ENCODE measurements around the gene KRTAP1-3. TPM values are rescaled to one million over a fixed set of nuclear protein-coding genes. Genes with fewer than 3 reads are reported as not detected.
"Not testable (repeated sequence)": the region's sequence is repeated elsewhere in the genome, so short reads cannot be mapped to it uniquely, and the experiment has no call there.

Gene KRTAP1-3
- total RNA-seq, 1 donor from 2014 or later = not detected

- FAIRE-seq = no peak
- DNase-seq (ENCODE audit: low spot score in 2 of 2) = no peak
Measured at GRCh38 chr17:41013181-41013580, 21.5 kb downstream of the KRTAP1-3 start.

GRCh38 chr17:41012326-41013120 lies 22.2 kb downstream of the KRTAP1-3 start:
- DNase-seq (ENCODE audit: low spot score in 2 of 2) (no peak), FAIRE-seq (no peak)

GRCh38 chr17:41010441-41010840 lies 24.2 kb downstream of the KRTAP1-3 start:
- FAIRE-seq = no peak
- DNase-seq (ENCODE audit: low spot score in 2 of 2) = no peak

GRCh38 chr17:41009936-41010335 lies 24.7 kb downstream of the KRTAP1-3 start:
- no peak for DNase-seq (ENCODE audit: low spot score in 2 of 2)
- no peak for FAIRE-seq

GRCh38 chr17:41009301-41009760 lies 25.3 kb downstream of the KRTAP1-3 start:
- FAIRE-seq = no peak
- DNase-seq (ENCODE audit: low spot score in 2 of 2) = no peak

- no peak for DNase-seq (ENCODE audit: low spot score in 2 of 2)
Measured at GRCh38 chr17:41008811-41009210, 25.9 kb downstream of the KRTAP1-3 start, which contains the start of gene KRTAP3-1. KRTAP3-1 (minus strand) TSS chr17:41009128; CDS start chr17:41009074, 54 bp downstream.

GRCh38 chr17:41004397-41004796 lies 30.3 kb downstream of the KRTAP1-3 start:
- FAIRE-seq (no peak), DNase-seq (ENCODE audit: low spot score in 2 of 2) (no peak)

More at GRCh38 chr17:41008811-41009210, 25.9 kb downstream of the KRTAP1-3 start, which contains the start of gene KRTAP3-1:
- no peak for FAIRE-seq

- FAIRE-seq = no peak
- DNase-seq (ENCODE audit: low spot score in 2 of 2) = no peak
Measured at GRCh38 chr17:41003926-41004325, 30.7 kb downstream of the KRTAP1-3 start.

GRCh38 chr17:41002814-41003213 lies 31.9 kb downstream of the KRTAP1-3 start:
- FAIRE-seq (no peak), DNase-seq (ENCODE audit: low spot score in 2 of 2) (no peak)

- DNase-seq (ENCODE audit: low spot score in 2 of 2) (no peak), FAIRE-seq (no peak)
Measured at GRCh38 chr17:41001795-41002194, 32.9 kb downstream of the KRTAP1-3 start.

- DNase-seq (ENCODE audit: low spot score in 2 of 2); FAIRE-seq: not testable (repeated sequence)
Measured at GRCh38 chr17:40999563-40999962, 35.1 kb downstream of the KRTAP1-3 start, which contains the start of gene KRTAP3-2. KRTAP3-2 (minus strand) TSS chr17:40999906; CDS start chr17:40999853, 53 bp downstream.

- DNase-seq (ENCODE audit: low spot score in 2 of 2) (no peak), FAIRE-seq (no peak)
Measured at GRCh38 chr17:40997361-40997760, 37.3 kb downstream of the KRTAP1-3 start.

GRCh38 chr17:40996829-40997228 lies 37.8 kb downstream of the KRTAP1-3 start:
- no peak for FAIRE-seq

GRCh38 chr17:40995116-40995515 lies 39.6 kb downstream of the KRTAP1-3 start:
- no peak for DNase-seq (ENCODE audit: low spot score in 2 of 2)
- FAIRE-seq = no peak

More at GRCh38 chr17:40996829-40997228, 37.8 kb downstream of the KRTAP1-3 start:
- DNase-seq (ENCODE audit: low spot score in 2 of 2) = no peak

- DNase-seq (ENCODE audit: low spot score in 2 of 2) (no peak), FAIRE-seq (no peak)
Measured at GRCh38 chr17:40993839-40994238, 40.8 kb downstream of the KRTAP1-3 start, which contains the start of gene KRTAP3-3. KRTAP3-3 (minus strand) TSS chr17:40994164; CDS start chr17:40994097, 67 bp downstream.

GRCh38 chr17:40993084-40993483 lies 41.6 kb downstream of the KRTAP1-3 start:
- FAIRE-seq = no peak
- DNase-seq (ENCODE audit: low spot score in 2 of 2) = no peak

GRCh38 chr17:40992666-40993065 lies 42.0 kb downstream of the KRTAP1-3 start:
- DNase-seq (ENCODE audit: low spot score in 2 of 2) = no peak
- no peak for FAIRE-seq

- no peak for FAIRE-seq
- no peak for DNase-seq (ENCODE audit: low spot score in 2 of 2)
Measured at GRCh38 chr17:40986920-40987319, 47.8 kb downstream of the KRTAP1-3 start.

- DNase-seq (ENCODE audit: low spot score in 2 of 2) (no peak), FAIRE-seq (no peak)
Measured at GRCh38 chr17:40984226-40984625, 50.4 kb downstream of the KRTAP1-3 start, which contains the start of gene KRT40. KRT40 (minus strand) TSS chr17:40984326; CDS start chr17:40984273, 53 bp downstream.
